K562 (cell line): ENCODE data around the gene EEFSEC. TPM values are rescaled to one million over a fixed set of nuclear protein-coding genes. Genes with fewer than 3 reads are reported as not detected.

Experiments used
- CHCHD3 ChIP-seq: fragments of 250-450 bp; sonication (Bioruptor Pico); IDR thresholded peaks from 2 replicates; pipeline ENCODE4 v2.1.2; 2022; ENCODE audit warnings: mild to moderate bottlenecking
- EP300 ChIP-seq: IDR thresholded peaks from 2 replicates; pipeline ENCODE4 v1.6.1; 2012; ENCODE audit warnings: low read length, improper control_type of control experiment
- FOXP4 ChIP-seq: sonication (generic); formaldehyde crosslinking; IDR thresholded peaks from 2 replicates; pipeline ENCODE4 v1.8.0; 2022; ENCODE audit warnings: mild to moderate bottlenecking, missing genetic modification reagents, borderline replicate concordance
- IFI16 ChIP-seq: fragments of 250-450 bp; sonication (Bioruptor Pico); IDR thresholded peaks from 2 replicates; pipeline ENCODE4 v2.1.2; 2022; ENCODE audit warnings: mild to moderate bottlenecking, inconsistent platforms
- JUNB ChIP-seq: fragments of 450-650 bp; formaldehyde crosslinking; conservative IDR thresholded peaks from 2 replicates; pipeline ENCODE4 v1.4.0; 2020; ENCODE audit warnings: mild to moderate bottlenecking
- MXI1 ChIP-seq: IDR thresholded peaks from 2 replicates; pipeline ENCODE4 v1.6.1; 2011; ENCODE audit warnings: low read depth, mild to moderate bottlenecking, improper control_type of control experiment, low read length
- NCOA4 ChIP-seq: fragments of 450-650 bp; IDR thresholded peaks from 2 replicates; pipeline ENCODE4 v1.6.1; 2018; ENCODE audit warnings: mild to moderate bottlenecking; ENCODE audit not compliant: partially characterized antibody
- POLR2AphosphoS2 ChIP-seq: IDR thresholded peaks from 2 replicates; pipeline ENCODE4 v1.6.1; 2012; ENCODE audit warnings: low read length, improper control_type of control experiment
- PRMT5 ChIP-seq: sonication (generic); formaldehyde crosslinking; IDR thresholded peaks from 2 replicates; pipeline ENCODE4 v1.5.0; 2020; ENCODE audit warnings: missing genetic modification reagents
- RFX5 ChIP-seq: IDR thresholded peaks from 2 replicates; pipeline ENCODE4 v1.6.1; 2011; ENCODE audit warnings: low read depth, mild to moderate bottlenecking, improper control_type of control experiment, low read length
- SETDB1 ChIP-seq: IDR thresholded peaks from one replicate; pipeline ENCODE4 v1.6.1; 2012; ENCODE audit warnings: low read length, control low read depth, inconsistent platforms
- SMARCA5 ChIP-seq: fragments of 450-650 bp; IDR thresholded peaks from 2 replicates; pipeline ENCODE4 v1.6.1; 2016
- TGIF2 ChIP-seq: sonication (generic); formaldehyde crosslinking; IDR thresholded peaks from 2 replicates; pipeline ENCODE4 v1.8.1; 2022; ENCODE audit warnings: mild to moderate bottlenecking, missing genetic modification reagents, moderate library complexity
- ZBTB11 ChIP-seq, 3 experiments: fragments of 200-800 bp in 1 of 3; fragments of 250-450 bp in 1 of 3; fragments of 450-650 bp in 1 of 3; sonication (Bioruptor Pico) in 1 of 3; sonication (Bioruptor generic) in 1 of 3; formaldehyde crosslinking in 1 of 3; IDR thresholded peaks; 2 replicates each; pipeline versions ENCODE4 v1.6.1 to v1.8.0; 2016 to 2022; ENCODE audit warnings: mild to moderate bottlenecking in 2 of 3, missing genetic modification characterization in 2 of 3, missing compliant biosample characterization in 1 of 3, moderate library complexity in 1 of 3
- ZBTB7A ChIP-seq: IDR thresholded peaks from 2 replicates; pipeline ENCODE4 v1.6.1; 2011; ENCODE audit warnings: low read depth, mild to moderate bottlenecking, low read length, moderate library complexity, borderline replicate concordance; ENCODE audit not compliant: control insufficient read depth
- ZNF197 ChIP-seq: fragments of 200-800 bp; sonication (Bioruptor generic); IDR thresholded peaks from 2 replicates; pipeline ENCODE4 v1.6.1; 2016; ENCODE audit warnings: low read depth, missing genetic modification characterization, missing compliant biosample characterization
- ZNF212 ChIP-seq: fragments of 450-650 bp; formaldehyde crosslinking; IDR thresholded peaks from 2 replicates; pipeline ENCODE4 v1.4.0; 2020; ENCODE audit warnings: mild to moderate bottlenecking
- ZNF253 ChIP-seq: fragments of 250-450 bp; sonication (Bioruptor Pico); conservative IDR thresholded peaks from 2 replicates; pipeline ENCODE4 v1.6.1; 2021; ENCODE audit warnings: mild to moderate bottlenecking
- ZNF644 ChIP-seq: fragments of 200-800 bp; sonication (Bioruptor generic); IDR thresholded peaks from 2 replicates; pipeline ENCODE4 v1.6.1; 2016; ENCODE audit warnings: low read depth, missing genetic modification characterization, missing compliant biosample characterization
- polyA plus RNA-seq, 8 experiments: library from polyadenylated mRNA; depleted of rRNA in 4 of 8; stranded (reverse) in 5 of 8; unstranded in 3 of 8; fragments of >200 nt; fragmentation: Nextera tagmentation in 2 of 8; fragmentation: Illumina TruSeq in 1 of 8; extraction: Ambion mirVana in 2 of 8; extraction: Trizol in 1 of 8; gene quantifications; 2 replicates each; pipeline versions ENCODE4 v1.2.1 to v1.2.3, GENCODE V29; 2011 to 2014; ENCODE audit warnings: inconsistent platforms in 1 of 8, missing spikeins in 1 of 8
- total RNA-seq, 7 experiments: library from RNA; depleted of rRNA in 6 of 7; stranded (reverse); fragments of >200 nt in 6 of 7; fragmentation: Illumina TruSeq in 2 of 7; extraction: Trizol in 2 of 7; gene quantifications; 2 replicates each; pipeline versions ENCODE4 v1.2.1 to v1.2.3, GENCODE V29; 2011 to 2021; ENCODE audit warnings: low replicate concordance in 1 of 7
- TF ChIP-seq, protein P1 (sequence below): fragments of 250-450 bp; sonication (Bioruptor Pico); IDR thresholded peaks from 2 replicates; pipeline ENCODE4 v1.4.0; 2020; ENCODE audit warnings: mild to moderate bottlenecking, moderate library complexity, borderline replicate concordance

EEFSEC gene
- total and polyA plus RNA-seq, 9 of the 15 experiments (the other 6 are each of a cell fraction or from before 2014, with no cell fraction given) = 0.35 to 11.8 (median 7.7) TPM

- TF ChIP-seq ZNF212 (peak; percentile 50; the same call in 1 of the 2 replicates), ZNF197 (peak; percentile 63), RFX5 (no peak), IFI16 (CRISPR knock-in tag) (peak; percentile 39; the same call in 1 of the 2 replicates), CHCHD3 (CRISPR knock-in tag) (no peak), POLR2AphosphoS2 (0 out of 2 replicates have a peak, but pooled peaks have one; percentile 10), ZNF253 (CRISPR knock-in tag) (no peak), SETDB1 (no peak), TGIF2 (CRISPR knock-in tag) (no peak), SMARCA5 (no peak), ZBTB7A (peak; percentile 78; the same call in 1 of the 2 replicates), PRMT5 (CRISPR knock-in tag) (no peak), JUNB (peak; percentile 38; the same call in 1 of the 2 replicates), NCOA4 (no peak), ZBTB11 (CRISPR knock-in tag; IDR thresholded peaks at IDR 0.05) (no peak; a peak in 1 of 6 replicates), ZNF644 (tag) (peak; percentile 19; the same call in 1 of the 2 replicates), FOXP4 (CRISPR knock-in tag) (no peak), EP300 (peak; percentile 100), MXI1 (no peak)
- TF ChIP-seq, protein P1, sequence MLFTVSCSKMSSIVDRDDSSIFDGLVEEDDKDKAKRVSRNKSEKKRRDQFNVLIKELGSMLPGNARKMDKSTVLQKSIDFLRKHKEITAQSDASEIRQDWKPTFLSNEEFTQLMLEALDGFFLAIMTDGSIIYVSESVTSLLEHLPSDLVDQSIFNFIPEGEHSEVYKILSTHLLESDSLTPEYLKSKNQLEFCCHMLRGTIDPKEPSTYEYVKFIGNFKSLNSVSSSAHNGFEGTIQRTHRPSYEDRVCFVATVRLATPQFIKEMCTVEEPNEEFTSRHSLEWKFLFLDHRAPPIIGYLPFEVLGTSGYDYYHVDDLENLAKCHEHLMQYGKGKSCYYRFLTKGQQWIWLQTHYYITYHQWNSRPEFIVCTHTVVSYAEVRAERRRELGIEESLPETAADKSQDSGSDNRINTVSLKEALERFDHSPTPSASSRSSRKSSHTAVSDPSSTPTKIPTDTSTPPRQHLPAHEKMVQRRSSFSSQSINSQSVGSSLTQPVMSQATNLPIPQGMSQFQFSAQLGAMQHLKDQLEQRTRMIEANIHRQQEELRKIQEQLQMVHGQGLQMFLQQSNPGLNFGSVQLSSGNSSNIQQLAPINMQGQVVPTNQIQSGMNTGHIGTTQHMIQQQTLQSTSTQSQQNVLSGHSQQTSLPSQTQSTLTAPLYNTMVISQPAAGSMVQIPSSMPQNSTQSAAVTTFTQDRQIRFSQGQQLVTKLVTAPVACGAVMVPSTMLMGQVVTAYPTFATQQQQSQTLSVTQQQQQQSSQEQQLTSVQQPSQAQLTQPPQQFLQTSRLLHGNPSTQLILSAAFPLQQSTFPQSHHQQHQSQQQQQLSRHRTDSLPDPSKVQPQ = no peak
These were observed 262.7 kb downstream of the EEFSEC start (continued) for GRCh38 chr3:128415773-128416577.
